Esophagus muscularis mucosa (tissue), 3 donors: Measurements from ENCODE around the gene ATP5F1D.

Experiments used
- CTCF ChIP-seq, 3 experiments: fragments of 200-600 bp in 2 of 3; fragments of 450-650 bp in 1 of 3; sonication (generic) in 2 of 3; IDR thresholded peaks; one replicate each; pipeline ENCODE4 v1.5.1; 2017 to 2019; ENCODE audit warnings: antibody characterized with exemption in 3 of 3, mild to moderate bottlenecking in 2 of 3, moderate library complexity in 1 of 3
- POLR2AphosphoS5 ChIP-seq, 2 donors: sonication (generic); formaldehyde crosslinking; IDR thresholded peaks; one replicate each; pipeline ENCODE4 v1.6.1; 2017; ENCODE audit warnings: antibody characterized with exemption in 2 of 2

GRCh38 chr19:1278713-1279660 is 37.4 kb downstream of the ATP5F1D start:
- TF ChIP-seq POLR2AphosphoS5 (IDR thresholded peaks at IDR 0.05) (no peak), CTCF (IDR thresholded peaks at IDR 0.05) (no peak)
